ENCODE measurements around the gene OTOP2. TPM values are rescaled to one million over a fixed set of nuclear protein-coding genes. Genes with fewer than 3 reads are reported as not detected.
A peak's percentile ranks its signal among the peaks of the same experiment; 100 is the strongest.

The OTOP2 gene
- total and polyA plus RNA-seq, 2 of the 8 experiments (the other 6 are each of a cell fraction or from before 2014, with no cell fraction given): 0.23 TPM; not detected in 1

DNA sequence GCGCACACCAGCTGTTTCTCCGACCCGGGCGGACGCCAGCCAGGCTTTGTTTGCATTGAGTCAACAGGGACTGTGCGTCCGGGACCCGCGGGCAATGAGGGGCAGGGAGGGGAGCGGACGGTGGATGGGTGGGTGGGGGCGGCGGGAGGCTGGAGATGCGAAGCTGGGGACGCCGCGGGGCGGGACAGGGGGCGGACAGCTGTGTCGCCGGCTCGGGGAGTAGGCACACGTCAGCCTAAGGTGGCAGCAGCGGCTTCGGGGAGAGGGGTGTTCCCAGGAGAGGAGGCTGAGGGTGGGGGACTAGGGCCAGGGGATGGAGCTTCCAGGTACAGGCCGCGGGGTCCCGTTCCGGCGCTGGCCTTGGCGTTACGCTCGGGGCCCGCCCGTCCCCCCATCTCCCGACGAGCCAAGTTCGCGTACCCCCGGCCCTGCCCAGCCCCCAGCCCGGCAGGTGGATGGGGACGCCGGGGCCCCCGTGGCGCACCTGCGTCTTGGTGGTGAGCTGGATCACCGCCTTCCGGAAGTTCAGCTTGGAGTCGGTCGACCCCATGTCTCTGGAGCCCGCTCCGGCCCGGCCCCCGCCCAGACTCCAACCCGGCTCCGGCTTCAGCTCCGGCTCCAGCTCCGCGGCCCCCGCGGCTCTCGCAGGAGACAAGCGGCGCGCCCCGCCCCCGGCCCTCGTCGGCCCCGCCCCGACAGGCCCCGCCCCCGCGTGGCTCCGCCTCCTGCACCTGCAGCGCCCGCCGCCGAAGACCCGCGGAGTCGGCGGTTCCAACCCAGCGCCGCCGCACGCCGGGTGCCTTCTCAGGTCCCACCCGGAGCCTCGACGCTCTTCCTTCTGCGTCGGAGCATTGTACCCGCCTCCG is 48.3 kb downstream of the OTOP2 start, which contains the start of gene HID1 (continued):
- TF ChIP-seq NRF1 (IDR thresholded peaks at IDR 0.05; ENCODE audit: low read depth, low read length) (no peak), CTBP2 (IDR thresholded peaks at IDR 0.05; ENCODE audit: borderline replicate concordance, insufficient read depth, insufficient read length, low read length) (no peak), PHF8 (conservative IDR thresholded peaks at IDR 0.05; ENCODE audit: low read depth, low read length) (peak; percentile 47; the same call in 1 of the 2 replicates), SP1 (IDR thresholded peaks at IDR 0.05; ENCODE audit: low read depth, low read length) (0 out of 2 replicates have a peak, but pooled peaks have one; percentile 17), EGR1 (IDR thresholded peaks at IDR 0.05; ENCODE audit: borderline replicate concordance, low read depth, low read length) (peak; percentile 28; the same call in 1 of the 2 replicates), NANOG (IDR thresholded peaks at IDR 0.05; ENCODE audit: insufficient read depth, low read depth, low read length, poor library complexity, severe bottlenecking) (no peak)
